Adrenal gland (tissue), 12 donors: Measurements from ENCODE around the gene GPC3. TPM values are rescaled to one million over a fixed set of nuclear protein-coding genes. Genes with fewer than 3 reads are reported as not detected.

Experiments
- DNase-seq, 7 donors: peaks; one replicate each; pipeline ENCODE4 v3.0.0-alpha.2; 2019 to 2020
- H3K27ac ChIP-seq, 5 donors: fragments of 200-600 bp; sonication (generic) in 4 of 5; 1 replicate in 3 of 5; 2 replicates in 2 of 5; pipeline versions ENCODE4 v1.5.1 to v1.8.0; 2016 to 2020; ENCODE audit warnings: mild to moderate bottlenecking in 1 of 5
- H3K27me3 ChIP-seq: fragments of 200-600 bp; 2 replicates; pipeline ENCODE4 v1.8.0; 2021
- H3K36me3 ChIP-seq, 2 donors: fragments of 200-600 bp; replicated peaks in 1 of 2; 1 replicate in 1 of 2; 2 replicates in 1 of 2; pipeline versions ENCODE4 v1.5.1 to v1.8.0; 2018 to 2022
- H3K4me1 ChIP-seq, 2 donors: fragments of 200-600 bp; replicated peaks in 1 of 2; 1 replicate in 1 of 2; 2 replicates in 1 of 2; pipeline versions ENCODE4 v1.5.1 to v1.8.0; 2018 to 2021
- H3K4me3 ChIP-seq, 4 donors: fragments of 200-600 bp; sonication (generic) in 3 of 4; one replicate each; pipeline ENCODE4 v1.5.1; 2016 to 2018
- H3K9me3 ChIP-seq, 3 donors: fragments of 200-600 bp; sonication (generic) in 1 of 3; replicated peaks in 1 of 3; 1 replicate in 2 of 3; 2 replicates in 1 of 3; pipeline versions ENCODE4 v1.5.1 to v1.8.0; 2016 to 2021
- POLR2A ChIP-seq, 2 donors: fragments of 450-650 bp; IDR thresholded peaks; one replicate each; pipeline ENCODE4 v1.6.1; 2017; ENCODE audit warnings: antibody characterized with exemption in 2 of 2, mild to moderate bottlenecking in 2 of 2, moderate library complexity in 1 of 2
- WGBS, 4 donors: extraction: QIAGEN DNeasy Blood & Tissue Kit in 2 of 4; methylation state at CpG; one replicate each; pipeline versions ENCODE4 v1.1.5 to v1.1.7; 2013 to 2017; 5-methylcytosine and 5-hydroxymethylcytosine counted together
- intact Hi-C, 2 donors: fragments of 100-400 bp; cut with DNase I; formaldehyde crosslinking; loops; one replicate each; pipeline versions ENCODE4 v1.14.1 to v1.15.0; 2022 to 2023
- polyA plus RNA-seq, 3 donors: library from polyadenylated mRNA; stranded (reverse); fragments of 200-250 nt in 2 of 3; fragments of 350-450 nt in 1 of 3; fragmentation: Illumina TruSeq in 1 of 3; extraction: RNeasy Lipid Tissue Mini Kit (QIAGEN cat#74804) in 1 of 3; gene quantifications; one replicate each; pipeline ENCODE4 v1.2.3, GENCODE V29; 2013 to 2014
- total RNA-seq, 9 donors: library from RNA; depleted of rRNA in 4 of 9; stranded (reverse); fragments of >200 nt in 4 of 9; fragments of 120-200 nt in 1 of 9; fragmentation: NEBNext Ultra II Directional in 1 of 9; extraction: Animal tissue kit (Norgen Biotek cat#: 25700) in 1 of 9; gene quantifications; one replicate each; pipeline versions ENCODE4 v1.1.0 to v1.2.4, GENCODE V29; 2013 to 2023
- TF ChIP-seq, protein P1 (sequence below), 6 experiments: fragments of 450-650 bp in 4 of 6; fragments of 200-600 bp in 2 of 6; sonication (generic) in 1 of 6; IDR thresholded peaks; 1 replicate in 5 of 6; 2 replicates in 1 of 6; pipeline versions ENCODE4 v1.5.1 to v1.8.0; 2016 to 2021; ENCODE audit warnings: antibody characterized with exemption in 6 of 6, mild to moderate bottlenecking in 2 of 6, moderate library complexity in 1 of 6
- donor health status: healthy with polysubstance abuse.
- donor health status: Bipolar disorder and iron deficiency.
- donor health status: DM: yes; HTN: yes; CAD: no.
- donor health status: DM: no; HTN: no; CAD: no.
- donor health status: DM: no; HTN: no; CAD: no.
- donor health status: DM: yes; HTN: yes; CAD: no.

Gene GPC3
- total and polyA plus RNA-seq, 12 donors, result 3.5 to 56.7 (median 20.9) TPM

DNA sequence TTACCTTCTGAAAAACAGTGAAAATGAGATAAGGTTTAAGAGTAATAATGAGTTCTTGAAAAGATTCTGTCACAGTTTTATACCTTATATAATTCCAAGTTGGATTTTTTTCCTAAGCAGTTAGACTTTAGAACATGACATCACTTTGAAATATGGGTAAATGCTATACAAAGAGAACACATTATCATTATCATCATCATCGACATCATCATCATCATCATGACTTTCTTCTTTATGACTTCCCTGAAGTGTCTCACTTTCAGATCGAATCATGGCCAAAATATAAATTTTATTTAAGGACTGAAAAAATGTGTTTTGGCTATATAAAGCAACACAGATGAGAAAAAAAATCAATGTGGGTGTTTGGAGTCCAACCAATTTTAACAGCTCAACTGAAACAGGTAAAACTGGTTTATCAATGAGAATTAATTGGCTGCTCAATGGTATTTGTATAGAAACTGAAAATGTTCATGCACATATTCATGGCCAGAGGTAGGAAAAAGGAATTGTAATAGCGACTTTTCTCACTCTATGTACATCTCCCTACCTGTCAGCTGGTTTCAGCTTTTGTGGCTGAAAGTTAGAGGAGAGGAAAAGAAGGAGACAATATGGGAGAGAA lies 327.0 kb downstream of the GPC3 start:
- H3K36me3 ChIP-seq, result no peaks in the 10 kb centered on the region
- DNase-seq, result no peak
- no peak overlapping the region for H3K27ac ChIP-seq
- intact Hi-C loops, result no loop called here
- TF ChIP-seq, protein P1, sequence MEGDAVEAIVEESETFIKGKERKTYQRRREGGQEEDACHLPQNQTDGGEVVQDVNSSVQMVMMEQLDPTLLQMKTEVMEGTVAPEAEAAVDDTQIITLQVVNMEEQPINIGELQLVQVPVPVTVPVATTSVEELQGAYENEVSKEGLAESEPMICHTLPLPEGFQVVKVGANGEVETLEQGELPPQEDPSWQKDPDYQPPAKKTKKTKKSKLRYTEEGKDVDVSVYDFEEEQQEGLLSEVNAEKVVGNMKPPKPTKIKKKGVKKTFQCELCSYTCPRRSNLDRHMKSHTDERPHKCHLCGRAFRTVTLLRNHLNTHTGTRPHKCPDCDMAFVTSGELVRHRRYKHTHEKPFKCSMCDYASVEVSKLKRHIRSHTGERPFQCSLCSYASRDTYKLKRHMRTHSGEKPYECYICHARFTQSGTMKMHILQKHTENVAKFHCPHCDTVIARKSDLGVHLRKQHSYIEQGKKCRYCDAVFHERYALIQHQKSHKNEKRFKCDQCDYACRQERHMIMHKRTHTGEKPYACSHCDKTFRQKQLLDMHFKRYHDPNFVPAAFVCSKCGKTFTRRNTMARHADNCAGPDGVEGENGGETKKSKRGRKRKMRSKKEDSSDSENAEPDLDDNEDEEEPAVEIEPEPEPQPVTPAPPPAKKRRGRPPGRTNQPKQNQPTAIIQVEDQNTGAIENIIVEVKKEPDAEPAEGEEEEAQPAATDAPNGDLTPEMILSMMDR (IDR thresholded peaks at IDR 0.05), result no peak
- TF ChIP-seq POLR2A (IDR thresholded peaks at IDR 0.05), result no peak
- H3K9me3 ChIP-seq, result no peaks in the 10 kb centered on the region
- no peak overlapping the region for H3K4me3 ChIP-seq
- peaks cover 4% of the 10 kb centered on the region for H3K27me3 ChIP-seq
- no peaks in the 10 kb centered on the region for H3K4me1 ChIP-seq
- 68 to 94% (median 83%) methylated on average over 3 of the region's 3 CpGs for WGBS, 4 donors

DNA sequence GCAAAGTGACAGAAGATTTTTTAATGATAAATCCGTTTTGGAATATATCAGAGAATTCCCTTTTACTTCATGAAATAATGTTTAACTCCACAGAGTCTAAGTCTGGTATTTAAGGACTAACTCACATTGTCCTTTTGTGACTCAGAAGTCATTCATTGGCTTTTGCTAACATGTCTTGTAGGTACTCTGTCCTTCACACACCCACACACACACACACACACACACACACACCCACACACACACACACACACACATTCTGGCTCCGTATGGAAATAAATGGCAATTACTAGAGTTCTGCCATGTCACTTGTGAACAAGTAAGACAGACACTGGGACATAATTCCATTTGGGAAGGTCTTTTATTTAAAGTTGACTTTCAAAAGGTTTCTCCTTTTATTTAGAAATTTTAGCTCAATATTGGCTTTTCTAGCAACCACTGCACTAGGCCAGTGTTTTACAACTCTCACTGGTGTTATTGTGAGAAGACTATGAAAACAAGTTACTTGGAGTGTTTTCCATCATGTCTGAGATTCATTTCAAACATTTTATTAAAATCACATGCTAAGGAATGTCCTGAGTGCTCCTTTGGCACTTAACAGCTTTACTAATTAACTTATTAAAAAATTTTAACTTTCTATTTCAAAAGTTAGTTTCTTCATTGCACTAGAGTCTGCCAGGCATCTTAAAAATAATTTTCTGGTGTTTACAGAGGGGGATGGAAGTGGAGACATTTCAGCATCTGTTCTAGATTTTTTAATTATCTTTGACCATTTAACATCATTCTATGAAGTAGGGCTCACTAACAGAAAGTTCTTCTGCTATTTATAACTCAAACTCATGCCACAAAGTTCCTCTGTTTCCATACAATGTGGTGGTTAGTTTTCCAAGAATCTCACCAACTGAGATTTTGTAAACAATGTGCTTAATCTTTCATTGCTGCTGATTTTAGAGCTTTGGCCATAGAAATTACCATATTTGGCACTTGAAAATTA lies 329.8 kb downstream of the GPC3 start:
- intact Hi-C loops, result no loop called here
- Histone ChIP-seq H3K9me3 (no peaks in the 10 kb centered on the region), H3K27me3 (peaks cover 3% of the 10 kb centered on the region), H3K4me1 (no peaks in the 10 kb centered on the region), H3K27ac (no peak overlapping the region), H3K36me3 (no peaks in the 10 kb centered on the region), H3K4me3 (no peak overlapping the region)
- DNase-seq, result no peak
- TF ChIP-seq, protein P1 (IDR thresholded peaks at IDR 0.05), result no peak
- no peak for TF ChIP-seq POLR2A (IDR thresholded peaks at IDR 0.05)
- WGBS, 4 donors, result 19 to 29% (median 26%) methylated on average over 2 of the region's 2 CpGs

DNA sequence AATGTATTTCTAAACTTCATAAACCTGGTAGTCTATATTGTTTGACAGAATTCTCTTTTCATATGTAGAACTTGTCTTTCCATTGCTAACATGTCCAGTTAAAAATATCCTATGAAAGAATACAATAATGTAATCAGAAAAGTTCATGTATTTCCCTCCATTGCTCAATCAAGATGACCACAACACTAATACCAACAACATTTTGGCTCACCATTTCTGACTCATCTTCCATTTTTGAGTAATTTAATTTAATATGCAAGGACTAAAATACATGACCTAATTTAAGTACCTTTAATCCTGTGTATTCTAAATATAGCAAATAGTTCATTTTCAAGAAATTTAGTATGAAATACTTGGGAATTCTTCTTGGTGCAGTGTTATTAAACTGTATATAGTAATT lies 330.6 kb downstream of the GPC3 start:
- no peaks in the 10 kb centered on the region for H3K4me1 ChIP-seq
- no peaks in the 10 kb centered on the region for H3K36me3 ChIP-seq
- intact Hi-C loops, result no loop called here
- H3K27ac ChIP-seq, result no peak overlapping the region
- H3K9me3 ChIP-seq, result no peaks in the 10 kb centered on the region
- H3K27me3 ChIP-seq, result peaks cover 3% of the 10 kb centered on the region
- no peak overlapping the region for H3K4me3 ChIP-seq
- no peak for DNase-seq
- no peak for TF ChIP-seq POLR2A (IDR thresholded peaks at IDR 0.05)
- TF ChIP-seq, protein P1 (IDR thresholded peaks at IDR 0.05), result no peak

DNA sequence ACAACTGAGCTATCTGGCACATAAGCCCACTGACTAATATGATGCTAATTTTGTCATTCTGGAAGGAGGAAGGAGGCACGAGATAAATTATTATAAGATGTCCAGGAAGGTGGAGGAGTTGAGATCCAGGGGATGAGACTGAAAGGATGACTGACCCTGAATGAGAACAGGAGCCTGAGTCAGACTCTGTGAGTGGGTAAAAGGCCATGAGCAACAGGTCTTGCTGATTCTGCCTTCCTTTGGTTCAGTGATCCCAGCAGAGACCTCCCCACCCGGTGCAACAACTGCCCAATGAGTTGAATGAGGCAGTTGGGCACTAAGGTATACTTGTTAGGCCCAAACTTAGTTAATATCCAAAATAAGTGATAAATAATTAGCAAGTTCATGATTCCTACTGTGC lies 332.0 kb downstream of the GPC3 start:
- Histone ChIP-seq H3K27me3 (peaks cover 3% of the 10 kb centered on the region), H3K27ac (no peak overlapping the region), H3K4me1 (no peaks in the 10 kb centered on the region), H3K4me3 (no peak overlapping the region), H3K9me3 (no peaks in the 10 kb centered on the region), H3K36me3 (no peaks in the 10 kb centered on the region)
- DNase-seq, result no peak
- WGBS, 4 donors, result 51 to 86% (median 73%) methylated on average over 2 of the region's 2 CpGs
- TF ChIP-seq, protein P1 (IDR thresholded peaks at IDR 0.05), result no peak
- no peak for TF ChIP-seq POLR2A (IDR thresholded peaks at IDR 0.05)
- intact Hi-C loops, result no loop called here
